Measurements from ENCODE around the gene SMG6. TPM values are rescaled to one million over a fixed set of nuclear protein-coding genes. Genes with fewer than 3 reads are reported as not detected.
"Not testable (repeated sequence)": the region's sequence is repeated elsewhere in the genome, so short reads cannot be mapped to it uniquely, and the experiment has no call there.

The SMG6 gene
- total RNA-seq, 1 donor from 2014 or later, result 34.7 TPM

GRCh38 chr17:2202996-2203575, 100.5 kb downstream of the SMG6 start:
- TF ChIP-seq CTCF (IDR thresholded peaks at IDR 0.05; ENCODE audit: insufficient read depth, low read length, poor library complexity, severe bottlenecking), result no peak
- no peaks in the 10 kb centered on the region for H3K27me3 ChIP-seq (ENCODE audit: control insufficient read depth, insufficient read depth, low read length)
- H3K4me3 ChIP-seq (ENCODE audit: low read depth, low read length), result no peak overlapping the region
- H3K36me3 ChIP-seq (ENCODE audit: control insufficient read depth, insufficient read depth, low read length), result no peaks in the 10 kb centered on the region
- DNase-seq (ENCODE audit: low read depth), result no peak

GRCh38 chr17:2202302-2202995, 101.1 kb downstream of the SMG6 start:
- no peak for DNase-seq (ENCODE audit: low read depth)
- Histone ChIP-seq H3K27me3 (ENCODE audit: control insufficient read depth, insufficient read depth, low read length) (no peaks in the 10 kb centered on the region), H3K36me3 (ENCODE audit: control insufficient read depth, insufficient read depth, low read length) (no peaks in the 10 kb centered on the region), H3K4me3 (ENCODE audit: low read depth, low read length) (no peak overlapping the region)
- no peak for TF ChIP-seq CTCF (IDR thresholded peaks at IDR 0.05; ENCODE audit: insufficient read depth, low read length, poor library complexity, severe bottlenecking)

- not testable (repeated sequence) for H3K4me3 ChIP-seq (ENCODE audit: low read depth, low read length); H3K36me3 ChIP-seq (ENCODE audit: control insufficient read depth, insufficient read depth, low read length); H3K27me3 ChIP-seq (ENCODE audit: control insufficient read depth, insufficient read depth, low read length); DNase-seq (ENCODE audit: low read depth)
These were observed 104.2 kb downstream of the SMG6 start for GRCh38 chr17:2199386-2199785.

DNA sequence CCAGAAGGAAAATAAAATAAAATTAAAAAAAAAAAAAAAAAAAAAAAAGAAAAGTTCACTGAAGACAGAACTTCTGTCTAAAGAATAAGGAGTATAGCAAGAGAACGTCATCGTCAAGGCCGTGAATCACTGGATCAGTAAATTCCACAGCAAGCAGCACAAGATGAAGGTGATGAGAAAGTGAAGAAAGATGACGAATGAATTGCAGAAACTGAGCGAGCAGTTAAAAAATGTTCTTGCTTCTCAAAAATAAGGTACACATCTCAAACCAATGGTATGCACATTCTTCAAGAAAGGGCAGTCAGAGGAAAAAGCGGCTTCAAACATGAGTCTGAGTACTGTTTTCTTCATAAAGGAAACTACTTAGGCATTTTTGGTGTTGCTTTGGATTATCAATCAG, 104.7 kb downstream of the SMG6 start:
- no peak for DNase-seq (ENCODE audit: low read depth)
- no peak for TF ChIP-seq CTCF (IDR thresholded peaks at IDR 0.05; ENCODE audit: insufficient read depth, low read length, poor library complexity, severe bottlenecking)
- no peaks in the 10 kb centered on the region for H3K36me3 ChIP-seq (ENCODE audit: control insufficient read depth, insufficient read depth, low read length)
- H3K27me3 ChIP-seq (ENCODE audit: control insufficient read depth, insufficient read depth, low read length), result no peaks in the 10 kb centered on the region
- H3K4me3 ChIP-seq (ENCODE audit: low read depth, low read length), result no peak overlapping the region

GRCh38 chr17:2197271-2197670, 106.3 kb downstream of the SMG6 start:
- DNase-seq (ENCODE audit: low read depth), result no peak
- no peak overlapping the region for H3K4me3 ChIP-seq (ENCODE audit: low read depth, low read length)
- no peaks in the 10 kb centered on the region for H3K36me3 ChIP-seq (ENCODE audit: control insufficient read depth, insufficient read depth, low read length)
- no peak for TF ChIP-seq CTCF (IDR thresholded peaks at IDR 0.05; ENCODE audit: insufficient read depth, low read length, poor library complexity, severe bottlenecking)
- no peaks in the 10 kb centered on the region for H3K27me3 ChIP-seq (ENCODE audit: control insufficient read depth, insufficient read depth, low read length)

DNA sequence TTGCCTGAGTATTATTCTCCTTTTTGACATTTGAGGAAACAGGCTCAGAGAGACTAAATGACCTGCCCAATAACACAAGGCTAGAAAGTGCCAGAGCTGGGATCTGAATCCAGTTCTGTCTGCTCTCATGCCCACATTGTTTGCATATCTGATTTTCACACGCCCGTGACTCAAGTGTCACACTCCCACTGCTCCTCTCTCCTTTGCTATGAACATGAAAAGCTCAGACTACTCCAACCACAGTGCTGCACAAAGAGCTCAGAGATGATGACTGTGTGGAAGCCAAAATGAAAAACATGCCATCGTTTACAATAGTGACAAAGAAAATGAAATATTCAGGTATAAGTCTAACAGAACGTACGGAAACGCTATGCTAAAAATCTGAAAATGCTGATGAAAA, 107.9 kb downstream of the SMG6 start:
- no peak for DNase-seq (ENCODE audit: low read depth)
- H3K4me3 ChIP-seq (ENCODE audit: low read depth, low read length), result no peak overlapping the region

More for the DNA sequence above, 107.9 kb downstream of the SMG6 start:
- TF ChIP-seq CTCF (IDR thresholded peaks at IDR 0.05; ENCODE audit: insufficient read depth, low read length, poor library complexity, severe bottlenecking), result no peak
- no peaks in the 10 kb centered on the region for H3K27me3 ChIP-seq (ENCODE audit: control insufficient read depth, insufficient read depth, low read length)
- no peaks in the 10 kb centered on the region for H3K36me3 ChIP-seq (ENCODE audit: control insufficient read depth, insufficient read depth, low read length)

All from kidney epithelial cell (primary cell).